HepG2 (cell line): ENCODE data around the gene SNRPN. TPM values are rescaled to one million over a fixed set of nuclear protein-coding genes. Genes with fewer than 3 reads are reported as not detected.

Source experiments
- AHDC1 ChIP-seq: sonication (generic); formaldehyde crosslinking; IDR thresholded peaks from 2 replicates; pipeline ENCODE4 v1.5.1; 2020; ENCODE audit warnings: mild to moderate bottlenecking, missing genetic modification reagents, borderline replicate concordance
- DMTF1 ChIP-seq: sonication (generic); formaldehyde crosslinking; IDR thresholded peaks from 2 replicates; pipeline ENCODE4 v1.4.0; 2020; ENCODE audit warnings: mild to moderate bottlenecking, missing genetic modification reagents
- ELF4 ChIP-seq: sonication (generic); formaldehyde crosslinking; IDR thresholded peaks from 2 replicates; pipeline ENCODE4 v1.5.0; 2020; ENCODE audit warnings: missing genetic modification reagents, mild to moderate bottlenecking, moderate library complexity, borderline replicate concordance
- NCOA5 ChIP-seq: sonication (generic); formaldehyde crosslinking; IDR thresholded peaks from 2 replicates; pipeline ENCODE4 v1.4.0; 2020; ENCODE audit warnings: missing genetic modification reagents
- NR2F6 ChIP-seq, 2 experiments: IDR thresholded peaks; 2 replicates each; pipeline ENCODE4 v1.6.1; 2016; ENCODE audit warnings: antibody characterized with exemption in 1 of 2, mild to moderate bottlenecking in 1 of 2
- PHB2 ChIP-seq: fragments of 450-650 bp; IDR thresholded peaks from 2 replicates; pipeline ENCODE4 v1.6.1; 2018; ENCODE audit not compliant: partially characterized antibody
- SALL1 ChIP-seq: sonication (generic); formaldehyde crosslinking; IDR thresholded peaks from 2 replicates; pipeline ENCODE4 v1.8.0; 2022; ENCODE audit warnings: mild to moderate bottlenecking, missing genetic modification reagents
- TEAD3 ChIP-seq: optimal IDR thresholded peaks from 2 replicates; pipeline ENCODE3; 2016; ENCODE audit warnings: borderline replicate concordance
- XRCC5 ChIP-seq: fragments of 200-400 bp; formaldehyde crosslinking; optimal IDR thresholded peaks from 2 replicates; pipeline ENCODE3; 2017; ENCODE audit warnings: mild to moderate bottlenecking, low read length
- ZFP62 ChIP-seq: sonication (generic); formaldehyde crosslinking; IDR thresholded peaks from 2 replicates; pipeline ENCODE4 v1.4.0; 2020; ENCODE audit warnings: missing genetic modification reagents
- ZFP91 ChIP-seq: sonication (generic); formaldehyde crosslinking; IDR thresholded peaks from 2 replicates; pipeline ENCODE4 v1.9.0; 2022; ENCODE audit warnings: missing genetic modification reagents, mild to moderate bottlenecking, borderline replicate concordance
- ZNF687 ChIP-seq: sonication (generic); formaldehyde crosslinking; IDR thresholded peaks from 2 replicates; pipeline ENCODE4 v1.5.1; 2020; ENCODE audit warnings: mild to moderate bottlenecking, missing genetic modification reagents, moderate library complexity
- polyA plus RNA-seq, 8 experiments: library from polyadenylated mRNA; depleted of rRNA in 3 of 8; stranded (reverse) in 7 of 8; unstranded in 1 of 8; fragments of >200 nt; fragmentation: Illumina TruSeq in 4 of 8; extraction: Trizol in 4 of 8; gene quantifications; 2 replicates each; pipeline versions ENCODE4 v1.2.1 to v1.2.3, GENCODE V29; 2011 to 2016; ENCODE audit warnings: low read depth in 4 of 8, missing spikeins in 1 of 8, mixed read lengths in 1 of 8; ENCODE audit not compliant: insufficient read depth in 1 of 8
- total RNA-seq, 5 experiments: library from RNA; depleted of rRNA; stranded (reverse); fragments of >200 nt; fragmentation: Illumina TruSeq; extraction: Trizol; gene quantifications; 2 replicates each; pipeline ENCODE4 v1.2.3, GENCODE V29; 2016; ENCODE audit warnings: low read depth in 1 of 5
- TF ChIP-seq, protein P1 (sequence below): sonication (generic); formaldehyde crosslinking; IDR thresholded peaks from 2 replicates; pipeline ENCODE4 v1.8.1; 2023; ENCODE audit warnings: mild to moderate bottlenecking, missing genetic modification reagents

Gene SNRPN
- total and polyA plus RNA-seq, 2 of the 13 experiments (the other 11 are each of a cell fraction or from before 2014, with no cell fraction given): 133 to 212 TPM

DNA sequence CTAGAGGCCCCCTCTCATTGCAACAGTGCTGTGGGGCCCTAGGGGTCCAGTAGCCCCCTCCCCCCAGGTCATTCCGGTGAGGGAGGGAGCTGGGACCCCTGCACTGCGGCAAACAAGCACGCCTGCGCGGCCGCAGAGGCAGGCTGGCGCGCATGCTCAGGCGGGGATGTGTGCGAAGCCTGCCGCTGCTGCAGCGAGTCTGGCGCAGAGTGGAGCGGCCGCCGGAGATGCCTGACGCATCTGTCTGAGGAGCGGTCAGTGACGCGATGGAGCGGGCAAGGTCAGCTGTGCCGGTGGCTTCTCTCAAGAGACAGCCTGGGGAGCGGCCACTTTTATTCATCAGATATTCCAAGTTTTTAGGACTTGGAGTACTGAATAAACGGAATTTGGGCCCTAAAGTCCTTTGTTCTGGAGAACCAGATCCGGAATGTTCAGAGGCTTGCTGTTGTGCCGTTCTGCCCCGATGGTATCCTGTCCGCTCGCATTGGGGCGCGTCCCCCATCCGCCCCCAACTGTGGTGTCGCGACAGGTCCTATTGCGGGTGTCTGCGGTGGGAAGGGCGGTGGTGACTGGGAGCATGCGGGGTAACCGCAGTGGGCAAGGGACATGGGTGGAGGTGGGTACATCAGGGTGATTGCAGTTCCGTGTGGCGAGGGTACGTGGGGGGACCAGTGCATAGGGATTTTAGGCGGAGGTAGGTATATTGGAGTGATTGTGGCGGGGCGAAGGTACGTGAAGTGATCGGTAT, at the start of gene SNRPN, which contains the start of gene SNURF (continued):
- TF ChIP-seq DMTF1 (CRISPR knock-in tag) (no peak), ELF4 (CRISPR knock-in tag) (no peak), NCOA5 (CRISPR knock-in tag) (no peak), ZNF687 (peak; percentile 78), AHDC1 (no peak), NR2F6 (IDR thresholded peaks at IDR 0.05) (no peak), NR2F6 (CRISPR knock-in tag; IDR thresholded peaks at IDR 0.05) (no peak), TEAD3 (CRISPR knock-in tag) (no peak), ZFP62 (CRISPR knock-in tag) (no peak), XRCC5 (no peak), PHB2 (no peak), ZFP91 (CRISPR knock-in tag) (peak; percentile 26; the same call in 1 of the 2 replicates), SALL1 (CRISPR knock-in tag) (peak; percentile 33; the same call in 1 of the 2 replicates)
- TF ChIP-seq, protein P1, sequence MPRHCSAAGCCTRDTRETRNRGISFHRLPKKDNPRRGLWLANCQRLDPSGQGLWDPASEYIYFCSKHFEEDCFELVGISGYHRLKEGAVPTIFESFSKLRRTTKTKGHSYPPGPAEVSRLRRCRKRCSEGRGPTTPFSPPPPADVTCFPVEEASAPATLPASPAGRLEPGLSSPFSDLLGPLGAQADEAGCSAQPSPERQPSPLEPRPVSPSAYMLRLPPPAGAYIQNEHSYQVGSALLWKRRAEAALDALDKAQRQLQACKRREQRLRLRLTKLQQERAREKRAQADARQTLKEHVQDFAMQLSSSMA (CRISPR knock-in tag): no peak
